Neutrophil (primary cell): Measurements from ENCODE around the gene NDUFB7.
"Not testable (repeated sequence)": the region's sequence is repeated elsewhere in the genome, so short reads cannot be mapped to it uniquely, and the experiment has no call there.

Source experiments
- H3K27ac ChIP-seq: fragments of 200-600 bp; sonication (generic); 2 replicates; pipeline ENCODE4 v1.5.1; 2016; ENCODE audit warnings: mild to moderate bottlenecking, moderate library complexity
- H3K27me3 ChIP-seq: fragments of 200-600 bp; sonication (generic); 2 replicates; pipeline ENCODE4 v1.6.0; 2016; ENCODE audit warnings: mild to moderate bottlenecking
- H3K36me3 ChIP-seq: fragments of 200-600 bp; sonication (generic); 2 replicates; pipeline ENCODE4 v1.5.1; 2017
- H3K4me1 ChIP-seq, 2 experiments: fragments of 200-600 bp in 1 of 2; sonication (generic) in 1 of 2; 1 replicate in 1 of 2; 2 replicates in 1 of 2; pipeline versions ENCODE4 v1.5.1 to v1.6.1; 2013 to 2016; ENCODE audit warnings: low read depth in 1 of 2, low read length in 1 of 2, mild to moderate bottlenecking in 1 of 2, moderate library complexity in 1 of 2; ENCODE audit not compliant: control insufficient read depth in 1 of 2, insufficient read depth in 1 of 2
- H3K4me3 ChIP-seq, 2 experiments: fragments of 200-600 bp in 1 of 2; sonication (generic) in 1 of 2; 1 replicate in 1 of 2; 2 replicates in 1 of 2; pipeline ENCODE4 v1.5.1; 2013 to 2016; ENCODE audit warnings: low read depth in 1 of 2, low read length in 1 of 2, mild to moderate bottlenecking in 1 of 2, moderate library complexity in 1 of 2
- H3K9me3 ChIP-seq: fragments of 200-600 bp; sonication (generic); 2 replicates; pipeline ENCODE4 v1.5.1; 2016
- TF ChIP-seq, protein P1 (sequence below): fragments of 200-600 bp; sonication (generic); IDR thresholded peaks from 2 replicates; pipeline ENCODE4 v1.5.1; 2016; ENCODE audit warnings: antibody characterized with exemption

NDUFB7 gene

GRCh38 chr19:14571695-14572490 is at the start of gene NDUFB7:
Gene NDUFB7 (minus strand): TSS chr19:14572066. CDS start chr19:14572000, 66 bp downstream.
- H3K9me3 ChIP-seq: no peaks in the 10 kb centered on the region
- no peaks in the 10 kb centered on the region for H3K27me3 ChIP-seq
- peaks cover 8% of the 10 kb centered on the region for H3K36me3 ChIP-seq
- TF ChIP-seq, protein P1, sequence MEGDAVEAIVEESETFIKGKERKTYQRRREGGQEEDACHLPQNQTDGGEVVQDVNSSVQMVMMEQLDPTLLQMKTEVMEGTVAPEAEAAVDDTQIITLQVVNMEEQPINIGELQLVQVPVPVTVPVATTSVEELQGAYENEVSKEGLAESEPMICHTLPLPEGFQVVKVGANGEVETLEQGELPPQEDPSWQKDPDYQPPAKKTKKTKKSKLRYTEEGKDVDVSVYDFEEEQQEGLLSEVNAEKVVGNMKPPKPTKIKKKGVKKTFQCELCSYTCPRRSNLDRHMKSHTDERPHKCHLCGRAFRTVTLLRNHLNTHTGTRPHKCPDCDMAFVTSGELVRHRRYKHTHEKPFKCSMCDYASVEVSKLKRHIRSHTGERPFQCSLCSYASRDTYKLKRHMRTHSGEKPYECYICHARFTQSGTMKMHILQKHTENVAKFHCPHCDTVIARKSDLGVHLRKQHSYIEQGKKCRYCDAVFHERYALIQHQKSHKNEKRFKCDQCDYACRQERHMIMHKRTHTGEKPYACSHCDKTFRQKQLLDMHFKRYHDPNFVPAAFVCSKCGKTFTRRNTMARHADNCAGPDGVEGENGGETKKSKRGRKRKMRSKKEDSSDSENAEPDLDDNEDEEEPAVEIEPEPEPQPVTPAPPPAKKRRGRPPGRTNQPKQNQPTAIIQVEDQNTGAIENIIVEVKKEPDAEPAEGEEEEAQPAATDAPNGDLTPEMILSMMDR: peak; percentile 85
- H3K4me1 ChIP-seq: peaks cover 20 to 29% of the 10 kb centered on the region in 2 experiments
- peak within 1 kb of the TSS; percentile 55 for H3K27ac ChIP-seq
- peak within 1 kb of the TSS; percentile 81 to 97 for H3K4me3 ChIP-seq

GRCh38 chr19:14619404-14619803 is 47.5 kb upstream of the NDUFB7 start:
- Histone ChIP-seq H3K4me1 (peaks cover 34 to 36% of the 10 kb centered on the region in 2 experiments), H3K27ac (peak overlapping the region; percentile 47), H3K4me3 (no peak overlapping the region), H3K9me3 (peaks cover 3% of the 10 kb centered on the region), H3K27me3 (no peaks in the 10 kb centered on the region), H3K36me3 (peaks cover 59% of the 10 kb centered on the region)
- TF ChIP-seq, protein P1: no peak

DNA sequence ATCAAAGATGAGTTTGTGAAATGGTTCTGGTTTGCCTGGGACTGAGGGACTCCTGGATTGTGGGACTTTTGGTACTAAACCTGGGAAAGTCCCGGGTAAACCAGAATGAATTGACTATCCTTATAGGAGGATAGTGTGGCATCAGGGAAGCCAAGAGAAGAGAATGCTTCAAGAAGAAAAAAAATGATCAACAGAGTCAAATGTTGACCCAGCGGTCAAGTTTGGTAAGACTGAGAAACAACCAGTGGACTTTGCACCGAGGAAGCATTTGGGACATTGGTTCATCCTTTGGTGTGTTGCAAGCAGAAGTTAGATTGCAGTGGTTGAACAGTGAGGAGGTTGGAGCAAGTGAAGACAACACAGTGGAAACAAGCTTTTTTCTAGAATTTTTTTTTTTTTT is 44.5 kb upstream of the NDUFB7 start:
- H3K9me3 ChIP-seq: peaks cover 3% of the 10 kb centered on the region

DNA sequence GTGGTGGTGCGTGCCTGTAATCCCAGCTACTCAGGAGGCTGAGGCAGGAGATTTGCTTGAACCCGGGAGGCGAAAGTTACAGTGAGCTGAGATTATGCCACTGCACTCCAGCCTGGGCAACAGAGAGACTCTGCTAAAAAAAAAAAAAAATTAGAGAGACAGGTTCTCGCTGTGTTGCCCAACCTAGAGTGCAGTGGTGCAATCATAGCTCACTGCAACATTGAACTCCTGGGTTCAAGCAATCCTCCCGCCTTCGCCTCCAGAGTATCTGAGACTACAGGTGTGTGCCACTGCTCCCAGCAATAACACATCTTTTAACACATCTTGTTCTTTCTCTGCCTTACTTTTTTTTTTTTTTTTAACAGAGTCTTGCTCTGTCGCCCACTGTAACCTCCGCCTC is 43.8 kb upstream of the NDUFB7 start:
- Histone ChIP-seq H3K4me1 (peaks cover 68 to 72% of the 10 kb centered on the region in 2 experiments), H3K27ac (peak overlapping the region; percentile 97), H3K27me3 (no peaks in the 10 kb centered on the region), H3K9me3 (peaks cover 3% of the 10 kb centered on the region), H3K4me3 (peak overlapping the region; percentile 5 to 49), H3K36me3 (peaks cover 57% of the 10 kb centered on the region)
- TF ChIP-seq, protein P1: no peak

More for the DNA sequence above, 44.5 kb upstream of the NDUFB7 start:
- TF ChIP-seq, protein P1: no peak
- peak overlapping the region; percentile 17 to 49 for H3K4me3 ChIP-seq
- H3K27me3 ChIP-seq: no peaks in the 10 kb centered on the region
- peak overlapping the region; percentile 97 for H3K27ac ChIP-seq
- H3K4me1 ChIP-seq: peaks cover 61 to 64% of the 10 kb centered on the region in 2 experiments
- peaks cover 61% of the 10 kb centered on the region for H3K36me3 ChIP-seq

DNA sequence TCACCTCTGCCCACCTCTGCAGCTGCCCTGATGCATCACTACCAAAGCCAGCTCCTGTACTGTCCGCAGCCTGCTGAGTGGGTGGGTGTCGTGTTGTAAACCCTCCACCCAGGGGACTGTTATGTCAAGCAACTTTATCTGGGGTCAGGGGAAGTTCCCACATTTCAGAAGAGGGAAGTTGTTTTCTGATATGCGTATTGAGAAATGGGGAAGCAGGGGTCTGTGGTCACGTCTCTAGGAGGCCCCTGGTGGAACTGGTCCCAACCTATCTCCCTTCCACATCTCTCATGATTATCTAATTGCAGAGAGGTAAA is 42.2 kb upstream of the NDUFB7 start:
- H3K4me3 ChIP-seq: peak overlapping the region in 1 of 2 experiments; percentile 49
- peaks cover 74 to 76% of the 10 kb centered on the region in 2 experiments for H3K4me1 ChIP-seq
- H3K27me3 ChIP-seq: no peaks in the 10 kb centered on the region
- H3K36me3 ChIP-seq: peaks cover 57% of the 10 kb centered on the region
- H3K27ac ChIP-seq: peak overlapping the region; percentile 97
- TF ChIP-seq, protein P1: peak; percentile 39
- H3K9me3 ChIP-seq: no peaks in the 10 kb centered on the region

- Histone ChIP-seq H3K4me1 (peaks cover 79% of the 10 kb centered on the region in 2 experiments), H3K27ac (peak overlapping the region; percentile 97), H3K4me3 (peak overlapping the region in 1 of 2 experiments; percentile 49)
Observed at GRCh38 chr19:14613399-14614098, 41.7 kb upstream of the NDUFB7 start.

More at GRCh38 chr19:14613399-14614098, 41.7 kb upstream of the NDUFB7 start:
- H3K9me3 ChIP-seq, H3K27me3 ChIP-seq: not testable (repeated sequence)
- peaks cover 54% of the 10 kb centered on the region for H3K36me3 ChIP-seq
